ENCODE results near the gene EIF4ENIF1. TPM values are rescaled to one million over a fixed set of nuclear protein-coding genes. Genes with fewer than 3 reads are reported as not detected.
"Not testable (repeated sequence)": the region's sequence is repeated elsewhere in the genome, so short reads cannot be mapped to it uniquely, and the experiment has no call there.

Gene EIF4ENIF1
- total RNA-seq, 1 donor from 2014 or later, result 31.5 TPM

DNA sequence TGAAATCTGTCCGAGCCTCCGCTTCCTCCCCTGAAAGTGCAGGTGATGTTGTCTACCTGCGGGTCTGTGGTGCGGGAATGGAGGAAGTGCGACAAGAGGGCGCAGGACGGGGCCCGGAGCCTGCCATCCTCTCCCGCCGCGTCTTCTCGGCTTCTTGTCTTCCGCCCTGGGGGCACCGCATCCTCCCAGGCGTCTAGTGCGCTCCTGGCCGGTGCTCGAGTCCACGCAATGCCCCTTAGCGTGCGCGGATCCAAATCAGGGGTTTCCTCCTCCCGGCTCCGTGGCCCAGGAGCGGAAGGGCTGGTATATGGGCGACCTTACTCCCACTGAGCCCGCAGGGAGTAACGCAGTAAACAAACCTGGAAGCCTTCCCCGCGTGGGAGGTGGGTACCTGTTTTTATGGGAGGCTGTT lies 7.1 kb upstream of the EIF4ENIF1 start:
- TF ChIP-seq, protein P1, sequence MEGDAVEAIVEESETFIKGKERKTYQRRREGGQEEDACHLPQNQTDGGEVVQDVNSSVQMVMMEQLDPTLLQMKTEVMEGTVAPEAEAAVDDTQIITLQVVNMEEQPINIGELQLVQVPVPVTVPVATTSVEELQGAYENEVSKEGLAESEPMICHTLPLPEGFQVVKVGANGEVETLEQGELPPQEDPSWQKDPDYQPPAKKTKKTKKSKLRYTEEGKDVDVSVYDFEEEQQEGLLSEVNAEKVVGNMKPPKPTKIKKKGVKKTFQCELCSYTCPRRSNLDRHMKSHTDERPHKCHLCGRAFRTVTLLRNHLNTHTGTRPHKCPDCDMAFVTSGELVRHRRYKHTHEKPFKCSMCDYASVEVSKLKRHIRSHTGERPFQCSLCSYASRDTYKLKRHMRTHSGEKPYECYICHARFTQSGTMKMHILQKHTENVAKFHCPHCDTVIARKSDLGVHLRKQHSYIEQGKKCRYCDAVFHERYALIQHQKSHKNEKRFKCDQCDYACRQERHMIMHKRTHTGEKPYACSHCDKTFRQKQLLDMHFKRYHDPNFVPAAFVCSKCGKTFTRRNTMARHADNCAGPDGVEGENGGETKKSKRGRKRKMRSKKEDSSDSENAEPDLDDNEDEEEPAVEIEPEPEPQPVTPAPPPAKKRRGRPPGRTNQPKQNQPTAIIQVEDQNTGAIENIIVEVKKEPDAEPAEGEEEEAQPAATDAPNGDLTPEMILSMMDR (IDR thresholded peaks at IDR 0.05), result no peak
- Histone ChIP-seq H3K27me3 (ENCODE audit: low read depth) (no peaks in the 10 kb centered on the region), H3K36me3 (no peaks in the 10 kb centered on the region), H3K27ac (peak overlapping the region; percentile 82), H3K4me1 (peaks cover 17% of the 10 kb centered on the region), H3K4me3 (peak overlapping the region; percentile 89), H3K9me3 (no peaks in the 10 kb centered on the region)
- intact Hi-C loops (cut with DNase I), result no loop called here
- DNase-seq (peak; percentile 64), ATAC-seq (peak; percentile 46 to 55)

DNA sequence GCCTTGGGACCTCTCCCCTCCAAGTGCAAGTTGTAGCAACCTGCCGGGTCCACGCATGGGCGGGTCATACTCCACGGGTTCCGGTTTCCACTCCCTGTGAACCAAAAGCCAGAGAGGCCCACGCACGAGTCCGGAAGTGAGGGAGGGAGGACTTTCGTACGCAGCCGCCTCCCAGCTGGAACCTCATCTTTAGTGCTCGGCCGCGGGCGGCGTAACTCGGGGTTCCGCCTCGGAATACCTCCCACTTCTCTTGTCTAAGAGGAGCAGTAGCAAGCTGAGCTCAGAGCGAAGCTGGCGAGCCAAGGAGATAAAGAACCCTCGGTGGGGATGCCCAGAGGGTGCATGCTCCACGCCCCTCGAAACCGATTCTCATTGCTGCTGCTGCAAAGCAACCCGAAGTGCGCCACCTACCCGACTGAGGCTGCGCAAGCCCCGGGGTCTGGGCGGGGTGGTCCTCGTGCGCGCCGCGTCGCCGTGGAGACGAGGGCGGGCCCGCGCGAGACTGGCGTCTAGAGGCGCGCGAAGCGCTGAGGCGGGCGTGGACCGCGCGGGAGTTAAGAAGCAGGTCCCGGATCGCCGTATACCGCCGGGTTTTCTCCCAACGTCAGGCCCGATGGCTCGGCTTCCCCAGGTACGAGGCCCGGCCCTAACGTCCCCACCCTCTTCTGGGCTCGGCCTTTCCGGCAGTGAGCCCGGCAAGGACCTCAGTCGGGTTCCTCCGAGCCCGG lies 6.5 kb upstream of the EIF4ENIF1 start, which contains the start of gene SFI1:
SFI1 (plus strand) TSS at position 530 of the 728 bp plus-strand sequence. CDS start 11,749 bp downstream, outside the sequence.
- Histone ChIP-seq H3K4me1 (peaks cover 23% of the 10 kb centered on the region), H3K9me3 (no peaks in the 10 kb centered on the region), H3K36me3 (no peaks in the 10 kb centered on the region), H3K27me3 (ENCODE audit: low read depth) (no peaks in the 10 kb centered on the region), H3K4me3 (peak within 1 kb of the TSS; percentile 89), H3K27ac (peak within 1 kb of the TSS; percentile 82)
- ATAC-seq (peak; percentile 99), DNase-seq (peak; percentile 95)
- TF ChIP-seq, protein P1 (IDR thresholded peaks at IDR 0.05), result peak; percentile 51
- intact Hi-C loops (cut with DNase I), result no loop called here

DNA sequence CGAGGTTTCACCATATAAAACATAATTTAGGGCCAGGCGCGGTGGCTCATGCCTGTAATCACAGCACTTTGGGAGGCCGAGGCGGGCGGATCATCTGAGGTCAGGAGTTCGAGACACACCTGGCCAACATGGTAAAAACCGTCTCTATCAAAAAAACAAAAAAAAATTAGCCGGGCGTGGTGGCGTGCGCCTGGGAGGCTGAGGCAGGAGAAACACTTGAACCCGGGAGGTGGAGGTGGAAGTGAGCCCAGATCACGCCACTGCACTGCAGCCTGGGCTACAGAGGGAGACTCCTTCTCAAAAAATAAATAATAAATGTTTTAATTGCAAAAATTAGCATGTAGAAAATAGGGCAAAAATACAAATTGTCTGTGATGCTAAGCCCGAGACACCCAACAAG lies 5.7 kb upstream of the EIF4ENIF1 start:
- H3K4me3 ChIP-seq, result peak overlapping the region; percentile 89

DNA sequence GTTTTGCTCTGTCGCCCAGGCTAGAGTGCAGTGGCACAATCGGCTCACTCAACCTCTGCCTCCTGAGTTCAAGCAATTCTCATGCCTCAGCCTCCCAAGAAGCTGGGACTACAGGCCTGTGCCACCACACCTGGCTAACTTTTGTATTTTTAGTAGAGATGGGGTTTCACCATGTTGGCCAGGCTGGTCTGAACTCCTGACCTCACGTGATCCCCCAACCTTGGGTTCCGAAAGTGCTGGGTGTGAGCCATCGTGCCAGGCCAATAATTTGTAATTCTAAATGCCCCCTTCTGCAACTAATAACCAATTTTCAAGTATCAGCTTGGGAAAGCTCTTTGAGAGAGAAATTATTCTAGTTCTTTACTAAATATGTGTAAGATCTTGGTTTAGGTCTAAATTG lies 3.7 kb upstream of the EIF4ENIF1 start:
- H3K27ac ChIP-seq, DNase-seq: not testable (repeated sequence)

More for the DNA sequence above, 5.7 kb upstream of the EIF4ENIF1 start:
- ATAC-seq (no peak), DNase-seq (no peak)
- H3K27me3 ChIP-seq (ENCODE audit: low read depth), result no peaks in the 10 kb centered on the region
- peaks cover 31% of the 10 kb centered on the region for H3K4me1 ChIP-seq
- intact Hi-C loops (cut with DNase I), result no loop called here
- no peaks in the 10 kb centered on the region for H3K9me3 ChIP-seq
- H3K27ac ChIP-seq, result peak overlapping the region; percentile 82
- H3K36me3 ChIP-seq, result no peaks in the 10 kb centered on the region
- TF ChIP-seq, protein P1 (IDR thresholded peaks at IDR 0.05), result no peak

DNA sequence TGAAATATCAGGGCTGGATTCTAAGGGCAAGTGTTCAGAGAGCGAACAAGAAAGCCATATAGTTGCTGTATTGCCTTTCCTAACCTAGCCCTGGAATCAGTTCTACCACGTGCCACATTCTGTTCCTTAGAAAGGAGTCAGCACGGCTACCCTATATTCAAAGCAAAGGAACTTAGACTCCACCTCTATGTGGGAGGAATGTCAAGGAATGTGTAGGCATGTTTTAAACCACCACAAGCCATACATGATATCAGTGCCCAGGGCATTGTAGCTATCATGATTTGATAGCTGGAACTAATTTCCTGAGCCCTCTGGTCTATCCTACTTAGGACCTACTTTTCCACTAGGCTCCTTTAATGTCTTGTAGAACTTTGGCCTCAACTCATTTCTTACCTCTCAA lies 2.5 kb upstream of the EIF4ENIF1 start:
- peaks cover 41% of the 10 kb centered on the region for H3K4me1 ChIP-seq
- TF ChIP-seq, protein P1 (IDR thresholded peaks at IDR 0.05), result no peak
- H3K36me3 ChIP-seq, result peaks cover 11% of the 10 kb centered on the region
- ATAC-seq (no peak), DNase-seq (no peak)
- no peaks in the 10 kb centered on the region for H3K27me3 ChIP-seq (ENCODE audit: low read depth)
- H3K27ac ChIP-seq, result no peak overlapping the region
- H3K9me3 ChIP-seq, result no peaks in the 10 kb centered on the region
- H3K4me3 ChIP-seq, result no peak overlapping the region
- intact Hi-C loops (cut with DNase I), result no loop called here

More for the DNA sequence above, 3.7 kb upstream of the EIF4ENIF1 start:
- ATAC-seq; intact Hi-C loops (cut with DNase I); H3K4me3 ChIP-seq; H3K27me3 ChIP-seq (ENCODE audit: low read depth); H3K9me3 ChIP-seq; H3K36me3 ChIP-seq: not testable (repeated sequence)
- peaks cover 37% of the 10 kb centered on the region for H3K4me1 ChIP-seq

Data from lower lobe of right lung (tissue), 2 donors.